Liver (tissue), 9 donors: ENCODE data around the gene IFRD1. TPM values are rescaled to one million over a fixed set of nuclear protein-coding genes. Genes with fewer than 3 reads are reported as not detected.

ENCODE experiments used
- DNase-seq: peaks from one replicate; pipeline ENCODE4 v3.0.0-alpha.2; 2017; ENCODE audit warnings: low spot score
- H3K27ac ChIP-seq, 2 donors: one replicate each; pipeline ENCODE4 v1.7.0; 2013; ENCODE audit warnings: inconsistent platforms in 2 of 2, low read length in 2 of 2, control low read depth in 1 of 2, low read depth in 1 of 2, mild to moderate bottlenecking in 1 of 2
- H3K27me3 ChIP-seq, 4 donors: one replicate each; pipeline versions ENCODE4 v1.6.1 to v1.7.0; 2013; ENCODE audit warnings: low read length in 3 of 4, inconsistent platforms in 1 of 4, mild to moderate bottlenecking in 1 of 4, moderate library complexity in 1 of 4; ENCODE audit not compliant: control insufficient read depth in 4 of 4, insufficient read depth in 4 of 4
- H3K36me3 ChIP-seq, 4 donors: one replicate each; pipeline versions ENCODE4 v1.6.1 to v1.7.0; 2013; ENCODE audit warnings: low read length in 3 of 4, mild to moderate bottlenecking in 3 of 4, low read depth in 1 of 4, moderate library complexity in 1 of 4; ENCODE audit not compliant: control insufficient read depth in 4 of 4, insufficient read depth in 3 of 4
- H3K4me1 ChIP-seq, 4 donors: one replicate each; pipeline versions ENCODE4 v1.6.1 to v1.7.0; 2013; ENCODE audit warnings: low read length in 3 of 4, mild to moderate bottlenecking in 3 of 4, moderate library complexity in 1 of 4; ENCODE audit not compliant: control insufficient read depth in 4 of 4, insufficient read depth in 4 of 4
- H3K4me3 ChIP-seq, 3 donors: one replicate each; pipeline versions ENCODE4 v1.6.1 to v1.7.0; 2013; ENCODE audit warnings: low read length in 3 of 3, control low read depth in 1 of 3, low read depth in 1 of 3, mild to moderate bottlenecking in 1 of 3
- H3K9ac ChIP-seq, 2 donors: one replicate each; pipeline ENCODE4 v1.7.0; 2013; ENCODE audit warnings: low read length in 2 of 2, mild to moderate bottlenecking in 2 of 2, moderate library complexity in 2 of 2, control low read depth in 1 of 2, low read depth in 1 of 2
- H3K9me3 ChIP-seq, 4 donors: one replicate each; pipeline versions ENCODE4 v1.6.1 to v1.7.0; 2013; ENCODE audit warnings: low read length in 3 of 4; ENCODE audit not compliant: control insufficient read depth in 4 of 4
- CTCF ChIP-seq: fragments of 150-350 bp; IDR thresholded peaks from 2 replicates; pipeline ENCODE4 v1.5.1; 2017; ENCODE audit warnings: improper control_type of control experiment, low read depth, low read length; ENCODE audit not compliant: missing input control
- FOXA1 ChIP-seq: IDR thresholded peaks from 2 replicates; pipeline ENCODE4 v1.6.1; 2016; ENCODE audit warnings: antibody characterized with exemption
- FOXA2 ChIP-seq: IDR thresholded peaks from 2 replicates; pipeline ENCODE4 v1.6.1; 2016; ENCODE audit warnings: antibody characterized with exemption
- GABPA ChIP-seq, 2 donors: IDR thresholded peaks in 1 of 2; conservative IDR thresholded peaks in 1 of 2; 2 replicates each; pipeline ENCODE4 v1.6.1; 2016; ENCODE audit warnings: antibody characterized with exemption in 2 of 2, mild to moderate bottlenecking in 1 of 2, moderate library complexity in 1 of 2
- HNF4G ChIP-seq: IDR thresholded peaks from 2 replicates; pipeline ENCODE4 v1.6.1; 2016; ENCODE audit warnings: antibody characterized with exemption
- JUND ChIP-seq, 2 donors: IDR thresholded peaks; 2 replicates each; pipeline ENCODE4 v1.6.1; 2016; ENCODE audit warnings: antibody characterized with exemption in 2 of 2
- NR2F2 ChIP-seq: IDR thresholded peaks from 2 replicates; pipeline ENCODE4 v1.6.1; 2016; ENCODE audit warnings: antibody characterized with exemption
- REST ChIP-seq: IDR thresholded peaks from 2 replicates; pipeline ENCODE4 v1.6.1; 2016; ENCODE audit warnings: antibody characterized with exemption, mild to moderate bottlenecking
- SP1 ChIP-seq: IDR thresholded peaks from 2 replicates; pipeline ENCODE4 v1.6.1; 2018; ENCODE audit warnings: antibody characterized with exemption, mild to moderate bottlenecking
- TAF1 ChIP-seq: conservative IDR thresholded peaks from 2 replicates; pipeline ENCODE4 v1.6.1; 2016; ENCODE audit warnings: antibody characterized with exemption, mild to moderate bottlenecking
- WGBS: extraction: QIAGEN DNeasy Blood & Tissue Kit; methylation state at CpG from one replicate; pipeline ENCODE4 v1.1.7; 2013; 5-methylcytosine and 5-hydroxymethylcytosine counted together
- polyA plus RNA-seq, 2 donors: library from polyadenylated mRNA; stranded (reverse) in 1 of 2; unstranded in 1 of 2; fragments of 200-250 nt in 1 of 2; fragments of >200 nt in 1 of 2; fragmentation: Nextera tagmentation in 1 of 2; extraction: Ambion mirVana in 1 of 2; gene quantifications; one replicate each; pipeline versions ENCODE4 v1.2.1 to v1.2.3, GENCODE V29; 2013 to 2015
- total RNA-seq, 2 donors: library from RNA; depleted of rRNA; stranded (reverse); fragments of >200 nt; gene quantifications; one replicate each; pipeline ENCODE4 v1.2.3, GENCODE V29; 2014
- donor health status: healthy.
- donor health status: healthy.
- donor health status: healthy.
- donor health status: healthy.
- donor health status: healthy.

IFRD1 gene
- total and polyA plus RNA-seq, 4 donors, result 7.7 to 35.6 (median 21.1) TPM

GRCh38 chr7:112481833-112482670 is 31.8 kb downstream of the IFRD1 start:
- Histone ChIP-seq H3K9ac (no peak overlapping the region), H3K27me3 (no peaks in the 10 kb centered on the region), H3K36me3 (peaks cover 2 to 10% (median 3%) of the 10 kb centered on the region in 4 donors), H3K4me3 (no peak overlapping the region), H3K4me1 (no peaks in the 10 kb centered on the region), H3K27ac (no peak overlapping the region), H3K9me3 (no peaks in the 10 kb centered on the region)
- 89% methylated on average over 3 of the region's 3 CpGs for WGBS
- TF ChIP-seq GABPA (IDR thresholded peaks at IDR 0.05 in 1 of 2, conservative IDR thresholded peaks at IDR 0.05 in 1 of 2), result no peak
- DNase-seq, result no peak

- Histone ChIP-seq H3K27ac (no peak overlapping the region), H3K27me3 (no peaks in the 10 kb centered on the region), H3K9me3 (no peaks in the 10 kb centered on the region), H3K4me1 (no peaks in the 10 kb centered on the region), H3K9ac (no peak overlapping the region), H3K4me3 (no peak overlapping the region), H3K36me3 (peaks cover 0 to 4% (median under 1%) of the 10 kb centered on the region in 4 donors)
- WGBS, result 94% methylated on average over 4 of the region's 4 CpGs
- no peak for TF ChIP-seq HNF4G
- no peak for TF ChIP-seq GABPA (IDR thresholded peaks at IDR 0.05 in 1 of 2, conservative IDR thresholded peaks at IDR 0.05 in 1 of 2)
- TF ChIP-seq NR2F2, result no peak
- no peak for TF ChIP-seq TAF1
- TF ChIP-seq FOXA1, result no peak
- TF ChIP-seq JUND (IDR thresholded peaks at IDR 0.05), result peak in 1 of 2 donors; percentile 19
- no peak for DNase-seq
Observed at GRCh38 chr7:112484671-112485167, 34.5 kb downstream of the IFRD1 start.

GRCh38 chr7:112485766-112486165 is 35.5 kb downstream of the IFRD1 start:
- H3K27ac ChIP-seq, result no peak overlapping the region
- no peaks in the 10 kb centered on the region for H3K27me3 ChIP-seq
- no peaks in the 10 kb centered on the region for H3K4me1 ChIP-seq
- no peak overlapping the region for H3K9ac ChIP-seq
- DNase-seq, result no peak
- peaks cover 0 to 4% (median 1%) of the 10 kb centered on the region in 4 donors for H3K36me3 ChIP-seq
- no peaks in the 10 kb centered on the region for H3K9me3 ChIP-seq
- TF ChIP-seq JUND (IDR thresholded peaks at IDR 0.05), result no peak
- no peak for TF ChIP-seq SP1
- no peak for TF ChIP-seq HNF4G
- TF ChIP-seq FOXA2, result no peak
- no peak for TF ChIP-seq FOXA1
- no peak for TF ChIP-seq REST
- no peak for TF ChIP-seq CTCF
- 92% methylated on average over 5 of the region's 5 CpGs for WGBS
- H3K4me3 ChIP-seq, result no peak overlapping the region
